Activated T-helper 1 cell treated with anti-CD3 and anti-CD28 coated beads, Interleukin-2, amount 50 U/mL, for 16 hours (primary cell): ENCODE results near the gene AKAP1.
"Not testable (repeated sequence)": the region's sequence is repeated elsewhere in the genome, so short reads cannot be mapped to it uniquely, and the experiment has no call there.

Source experiments
- DNase-seq, 2 donors: peaks; one replicate each; pipeline ENCODE4 v3.0.0-alpha.2; 2020; ENCODE audit warnings: low read depth in 1 of 2, low spot score in 1 of 2

AKAP1 gene

GRCh38 chr17:57075785-57076184 lies 9.3 kb upstream of the AKAP1 start:
- DNase-seq, result no peak

GRCh38 chr17:57077000-57077399 lies 8.0 kb upstream of the AKAP1 start:
- DNase-seq, result no peak

- DNase-seq, result no peak
Measured at GRCh38 chr17:57078274-57078673, 6.8 kb upstream of the AKAP1 start.

GRCh38 chr17:57080718-57081117 lies 4.3 kb upstream of the AKAP1 start:
- no peak for DNase-seq

GRCh38 chr17:57082441-57082840 lies 2.6 kb upstream of the AKAP1 start:
- no peak for DNase-seq

- no peak for DNase-seq
Measured at GRCh38 chr17:57084361-57084801, 665 bp upstream of the AKAP1 start.

- DNase-seq, result peak; percentile 9 to 43
Measured at GRCh38 chr17:57085448-57086068, 512 bp downstream of the AKAP1 start.

- DNase-seq, result peak in 1 of 2 donors; percentile 7
Measured at GRCh38 chr17:57086069-57086930, 1.3 kb downstream of the AKAP1 start.

GRCh38 chr17:57088298-57088697 lies 3.3 kb downstream of the AKAP1 start:
- no peak for DNase-seq

GRCh38 chr17:57089391-57089790 lies 4.3 kb downstream of the AKAP1 start:
- DNase-seq, result no peak

GRCh38 chr17:57090560-57091185 lies 5.6 kb downstream of the AKAP1 start:
- DNase-seq, result no peak

- DNase-seq, result no peak
Measured at GRCh38 chr17:57091186-57091618, 6.2 kb downstream of the AKAP1 start.

- DNase-seq, result no peak
Measured at GRCh38 chr17:57092171-57092570, 7.1 kb downstream of the AKAP1 start.

- no peak for DNase-seq
Measured at GRCh38 chr17:57092779-57093178, 7.7 kb downstream of the AKAP1 start.

GRCh38 chr17:57096472-57097202 lies 11.6 kb downstream of the AKAP1 start:
- no peak for DNase-seq

- DNase-seq, result no peak
Measured at GRCh38 chr17:57097832-57098421, 12.9 kb downstream of the AKAP1 start.

- no peak for DNase-seq
Measured at GRCh38 chr17:57099165-57099564, 14.1 kb downstream of the AKAP1 start.

- no peak for DNase-seq
Measured at GRCh38 chr17:57102122-57102521, 17.1 kb downstream of the AKAP1 start.

- not testable (repeated sequence) for DNase-seq
Measured at GRCh38 chr17:57102660-57103059, 17.6 kb downstream of the AKAP1 start.

- no peak for DNase-seq
Measured at GRCh38 chr17:57104461-57105175, 19.6 kb downstream of the AKAP1 start.
